GM13976 (cell line): Measurements from ENCODE around the gene KLK12.

Experiments
- DNase-seq: peaks from one replicate; pipeline ENCODE4 v3.0.0; 2012; ENCODE audit warnings: low spot score
- CTCF ChIP-seq: IDR thresholded peaks from 2 replicates; pipeline ENCODE4 v1.5.1; 2012; ENCODE audit warnings: borderline replicate concordance, mild to moderate bottlenecking; ENCODE audit not compliant: insufficient read depth; ENCODE audit errors: extremely low read depth, missing control alignments, control extremely low read depth
- in situ Hi-C: fragments of 300-500 bp; cut with MboI; formaldehyde crosslinking; loops from one replicate; pipeline ENCODE4 v1.12.0; 2022; ENCODE audit warnings: low sequenced_read_pairs, mixed read lengths, inconsistent platforms; ENCODE audit not compliant: unreplicated experiment

KLK12 gene

DNA sequence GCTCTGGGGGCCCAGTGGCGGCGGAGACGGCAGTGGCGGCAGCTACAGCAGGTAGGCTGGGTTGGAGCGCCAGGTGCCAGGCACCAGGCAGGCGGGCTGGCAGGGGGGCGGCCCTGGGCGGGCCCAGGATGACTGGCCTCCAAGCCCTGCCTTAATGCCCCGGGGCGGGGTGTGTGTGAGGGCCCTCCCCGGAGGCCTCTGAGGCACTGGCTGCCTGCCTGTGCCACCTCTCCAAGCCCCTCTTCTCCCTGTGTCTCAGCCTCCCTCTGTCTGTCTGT is 8.3 kb downstream of the KLK12 start, which contains the start of gene KLK11:
Gene KLK11 (minus strand): TSS at position 63 of the 278 bp plus-strand sequence. CDS start 985 bp downstream, outside the sequence.
- in situ Hi-C loops: no loop called here
- DNase-seq: no peak
- no peak for TF ChIP-seq CTCF

GRCh38 chr19:51025809-51026553 is 8.8 kb downstream of the KLK12 start:
- DNase-seq: peak; percentile 22
- no peak for TF ChIP-seq CTCF
- in situ Hi-C loops: no loop called here

DNA sequence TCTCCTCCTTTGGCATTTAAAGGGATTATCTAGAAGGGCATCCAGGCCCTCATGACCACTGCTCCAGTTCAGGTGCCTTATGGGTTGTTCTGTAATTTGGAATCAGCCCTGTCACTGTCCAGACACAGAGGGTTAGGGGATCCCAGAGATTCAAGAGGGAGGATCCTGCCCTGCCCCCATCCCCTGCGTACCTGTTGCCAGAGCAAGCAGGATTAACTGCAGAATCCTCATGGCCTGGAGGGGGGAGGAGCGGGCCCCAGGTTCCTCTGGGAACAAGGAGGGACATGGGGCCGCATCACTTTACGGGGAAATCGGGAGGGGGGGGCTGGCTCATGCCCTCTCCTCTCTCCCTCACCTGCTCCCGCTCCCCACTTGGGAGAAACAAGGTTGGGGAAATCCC is 9.4 kb downstream of the KLK12 start:
- no peak for DNase-seq
- in situ Hi-C loops: no loop called here
- TF ChIP-seq CTCF: no peak

GRCh38 chr19:51024924-51025323 is 9.9 kb downstream of the KLK12 start:
- no peak for DNase-seq
- in situ Hi-C loops: no loop called here
- no peak for TF ChIP-seq CTCF

DNA sequence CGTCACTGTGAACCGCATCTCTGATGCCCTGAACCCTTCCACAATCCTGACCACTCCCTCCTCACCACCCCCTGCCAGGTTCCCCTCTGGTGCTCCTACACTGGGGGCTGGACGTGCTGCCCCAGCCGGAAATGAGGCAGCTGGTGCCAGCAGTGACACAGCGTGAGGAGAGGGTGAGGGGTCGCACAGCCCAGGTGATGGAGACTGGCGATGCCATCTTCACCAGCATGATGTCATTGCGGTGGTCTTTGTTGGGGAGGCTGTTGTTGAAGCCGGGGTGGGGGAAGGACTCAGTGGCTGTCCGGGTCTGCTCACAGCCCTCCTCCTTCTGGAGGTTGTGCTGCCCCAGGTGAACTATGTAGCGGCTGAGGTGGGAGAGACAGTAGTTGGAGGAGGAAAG is 10.9 kb downstream of the KLK12 start:
- DNase-seq: no peak
- in situ Hi-C loops: no loop called here
- TF ChIP-seq CTCF: no peak

DNA sequence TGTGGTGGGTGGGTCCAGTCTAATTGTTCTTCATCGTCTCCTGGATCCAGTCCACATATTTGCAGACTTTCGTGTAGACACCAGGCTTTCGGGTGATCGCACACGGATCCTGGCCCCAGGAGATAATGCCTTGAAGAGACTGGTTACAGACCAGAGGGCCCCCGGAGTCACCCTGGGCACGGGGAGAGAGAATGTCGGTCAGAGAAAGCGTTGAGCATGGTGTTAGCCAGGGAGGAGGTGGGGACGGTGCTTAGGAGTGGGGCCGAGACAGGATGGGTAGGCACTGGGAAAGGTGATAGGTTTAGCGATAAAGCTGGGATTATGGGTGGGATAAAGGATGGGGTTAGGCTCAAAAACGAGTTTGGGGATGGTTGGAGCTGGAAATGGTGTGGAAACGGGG is 12.3 kb downstream of the KLK12 start:
- no peak for DNase-seq
- no peak for TF ChIP-seq CTCF
- in situ Hi-C loops: no loop called here
